ENCODE results near the gene SDC4. TPM values are rescaled to one million over a fixed set of nuclear protein-coding genes. Genes with fewer than 3 reads are reported as not detected.
A peak's percentile ranks its signal among the peaks of the same experiment; 100 is the strongest.

SDC4 gene
- total RNA-seq, 1 experiment from 2014 or later, result 114 TPM

- H3K4me1 ChIP-seq (replicated peaks; ENCODE audit: insufficient read depth), result peaks cover 29% of the 10 kb centered on the region
- intact Hi-C loops (cut with micrococcal nuclease; ENCODE audit: unreplicated experiment), result no loop called here
- no peak overlapping the region for H3K4me2 ChIP-seq
- BruUV-seq (replicated peaks), result no TSS peak
- POLR2A ChIA-PET (ENCODE audit: unreplicated experiment), result no interaction called here
- H2AFZ ChIP-seq, result no peak overlapping the region
- no peaks in the 10 kb centered on the region for H3K36me3 ChIP-seq (ENCODE audit: low read depth)
- H3K27me3 ChIP-seq (ENCODE audit: insufficient read depth, low read depth), result no peaks in the 10 kb centered on the region
- peaks cover 18% of the 10 kb centered on the region; the same call in 1 of the 2 replicates for H3F3A ChIP-seq (ENCODE audit: insufficient read depth, low read depth)
- no peaks in the 10 kb centered on the region for H3K9me2 ChIP-seq (ENCODE audit: insufficient read depth)
- CTCF ChIA-PET, result no interaction called here
- no peak overlapping the region for H3K4me3 ChIP-seq
- no peak for TF ChIP-seq CTCF (conservative IDR thresholded peaks at IDR 0.05)
- no peak for TF ChIP-seq EZH2 (IDR thresholded peaks at IDR 0.05; ENCODE audit: low read depth)
- H4K20me1 ChIP-seq (ENCODE audit: insufficient read depth), result no peaks in the 10 kb centered on the region
- peak overlapping the region; percentile 12; the same call in 1 of the 2 replicates for H3K27ac ChIP-seq
- no peaks in the 10 kb centered on the region for H3K9me3 ChIP-seq (ENCODE audit: insufficient read depth, low read depth)
- H3K79me2 ChIP-seq (ENCODE audit: low read depth), result no peaks in the 10 kb centered on the region
- peak in 1 of 2 experiments; percentile 79 for DNase-seq
These were observed 68.2 kb downstream of the SDC4 start for GRCh38 chr20:45279992-45280391.

DNA sequence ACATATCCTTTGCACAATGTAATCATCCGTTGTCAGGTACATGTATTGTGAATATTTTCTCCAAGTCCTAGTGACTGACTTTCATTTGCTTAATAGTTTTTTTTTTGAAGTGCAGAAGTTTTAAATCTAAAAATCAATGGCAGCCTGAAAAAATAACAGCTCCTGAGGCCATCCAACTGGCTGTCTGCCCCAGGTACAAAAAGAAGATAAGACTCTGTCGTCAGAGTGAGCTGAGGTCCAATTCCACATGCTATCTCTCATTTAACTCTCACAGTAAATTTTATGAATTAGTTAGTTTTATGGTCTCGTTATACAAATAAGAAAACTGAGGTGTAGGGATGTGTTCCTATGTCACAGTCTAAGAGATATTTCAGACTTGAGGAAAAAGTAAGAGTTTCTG lies 72.9 kb downstream of the SDC4 start:
- Histone ChIP-seq H3K79me2 (ENCODE audit: low read depth) (no peaks in the 10 kb centered on the region), H3K27me3 (ENCODE audit: insufficient read depth, low read depth) (no peaks in the 10 kb centered on the region), H3K9me2 (ENCODE audit: insufficient read depth) (no peaks in the 10 kb centered on the region), H3K4me1 (replicated peaks; ENCODE audit: insufficient read depth) (peaks cover 12% of the 10 kb centered on the region; the same call in 1 of the 2 replicates), H3K27ac (no peak overlapping the region), H3F3A (ENCODE audit: insufficient read depth, low read depth) (peaks cover 10% of the 10 kb centered on the region; the same call in 1 of the 2 replicates), H3K9me3 (ENCODE audit: insufficient read depth, low read depth) (no peaks in the 10 kb centered on the region), H3K4me2 (no peak overlapping the region), H3K4me3 (no peak overlapping the region), H2AFZ (no peak overlapping the region), H3K36me3 (ENCODE audit: low read depth) (no peaks in the 10 kb centered on the region), H4K20me1 (ENCODE audit: insufficient read depth) (no peaks in the 10 kb centered on the region)
- ChIA-PET CTCF (interaction anchor here (0.5 kb wide), 1 partner anchor 513 kb away, joined by 4 read pairs; no protein-coding TSS in a partner anchor), POLR2A (ENCODE audit: unreplicated experiment) (no interaction called here)
- BruUV-seq (replicated peaks), result no TSS peak
- DNase-seq, result peak in 1 of 2 experiments; percentile 17
- TF ChIP-seq EZH2 (IDR thresholded peaks at IDR 0.05; ENCODE audit: low read depth) (no peak), CTCF (conservative IDR thresholded peaks at IDR 0.05) (no peak)
- intact Hi-C loops (cut with micrococcal nuclease; ENCODE audit: unreplicated experiment), result no loop called here

Other genes with a start within 250 kb of the SDC4 start
- gene KCNS1, start 247.3 kb downstream of the SDC4 start, total RNA-seq (2021), result 0.15 TPM in 1 of 2 replicates, not detected in the other
- gene WFDC5, start 233.2 kb downstream of the SDC4 start, total RNA-seq (2021), result not detected in 2 replicates
- gene WFDC12, start 224.0 kb downstream of the SDC4 start, total RNA-seq (2021), result not detected in 2 replicates
- 4.6 and 6.6 TPM in 2 replicates for gene PI3, start 173.5 kb downstream of the SDC4 start, total RNA-seq (2021)
- gene SEMG1, start 141.4 kb downstream of the SDC4 start, total RNA-seq (2021), result not detected in 2 replicates
- gene SEMG2, start 127.1 kb downstream of the SDC4 start, total RNA-seq (2021), result not detected in 2 replicates
- gene SLPI, start 93.9 kb downstream of the SDC4 start, total RNA-seq (2021), result 55.1 and 111 TPM in 2 replicates
- gene RBPJL, start 41.6 kb downstream of the SDC4 start, total RNA-seq (2021), result not detected in 2 replicates
- gene MATN4, start 40.1 kb downstream of the SDC4 start, total RNA-seq (2021), result 0.33 and 0.60 TPM in 2 replicates
- 35.1 and 38.8 TPM in 2 replicates for gene SYS1, start 14.7 kb upstream of the SDC4 start, total RNA-seq (2021)
- 0.23 TPM in 1 of 2 replicates, not detected in the other for gene TP53TG5, start 29.9 kb upstream of the SDC4 start, total RNA-seq (2021)
- 69.0 and 77.1 TPM in 2 replicates for gene DBNDD2, start 59.9 kb upstream of the SDC4 start, total RNA-seq (2021)
- gene PIGT, start 67.7 kb upstream of the SDC4 start, total RNA-seq (2021), result 101 and 121 TPM in 2 replicates
- 159 and 185 TPM in 2 replicates for gene WFDC2, start 121.3 kb upstream of the SDC4 start, total RNA-seq (2021)
- gene SPINT3, start 167.2 kb upstream of the SDC4 start, total RNA-seq (2021), result not detected in 2 replicates
- gene WFDC6, start 191.1 kb upstream of the SDC4 start, total RNA-seq (2021), result not detected in 2 replicates
- gene EPPIN, start 199.0 kb upstream of the SDC4 start, total RNA-seq (2021), result not detected in 2 replicates
- not detected in 2 replicates for gene WFDC8, start 230.9 kb upstream of the SDC4 start, total RNA-seq (2021)

Measured in PC-9 (cell line).